Activated CD8-positive, alpha-beta memory T cell treated with anti-CD3 and anti-CD28 coated beads for 1 hour (primary cell): ENCODE data around the gene AHR.

Experiments used
- DNase-seq, 2 donors: peaks; one replicate each; pipeline ENCODE4 v3.0.0-alpha.2; 2020; ENCODE audit warnings: low read depth in 1 of 2; ENCODE audit errors: extremely low read depth in 1 of 2

AHR gene

GRCh38 chr7:17302575-17303142 lies 4.2 kb downstream of the AHR start:
- no peak for DNase-seq

- DNase-seq = no peak
Observed at GRCh38 chr7:17304926-17305325, 6.5 kb downstream of the AHR start.

- no peak for DNase-seq
Observed at GRCh38 chr7:17305387-17306171, 7.1 kb downstream of the AHR start.

- no peak for DNase-seq
Observed at GRCh38 chr7:17307000-17307399, 8.5 kb downstream of the AHR start.

- no peak for DNase-seq
Observed at GRCh38 chr7:17307558-17307957, 9.1 kb downstream of the AHR start.

GRCh38 chr7:17307969-17308648 lies 9.7 kb downstream of the AHR start:
- DNase-seq = no peak

- DNase-seq = no peak
Observed at GRCh38 chr7:17311194-17311593, 12.7 kb downstream of the AHR start.

GRCh38 chr7:17311952-17312351 lies 13.5 kb downstream of the AHR start:
- DNase-seq = no peak

GRCh38 chr7:17312641-17313040 lies 14.2 kb downstream of the AHR start:
- no peak for DNase-seq

- no peak for DNase-seq
Observed at GRCh38 chr7:17313194-17313593, 14.7 kb downstream of the AHR start.

GRCh38 chr7:17315974-17316373 lies 17.5 kb downstream of the AHR start:
- DNase-seq = no peak

- DNase-seq = no peak
Observed at GRCh38 chr7:17318146-17318545, 19.7 kb downstream of the AHR start.

- no peak for DNase-seq
Observed at GRCh38 chr7:17319164-17320101, 21.0 kb downstream of the AHR start.

GRCh38 chr7:17320102-17320497 lies 21.6 kb downstream of the AHR start:
- DNase-seq = no peak

- no peak for DNase-seq
Observed at GRCh38 chr7:17320657-17321056, 22.2 kb downstream of the AHR start.

GRCh38 chr7:17325364-17325763 lies 26.9 kb downstream of the AHR start:
- no peak for DNase-seq

- no peak for DNase-seq
Observed at GRCh38 chr7:17326378-17326777, 27.9 kb downstream of the AHR start.

- no peak for DNase-seq
Observed at GRCh38 chr7:17328641-17329040, 30.2 kb downstream of the AHR start.

- no peak for DNase-seq
Observed at GRCh38 chr7:17329440-17329839, 31.0 kb downstream of the AHR start.

GRCh38 chr7:17331891-17332501 lies 33.5 kb downstream of the AHR start:
- no peak for DNase-seq

GRCh38 chr7:17333221-17333620 lies 34.8 kb downstream of the AHR start:
- no peak for DNase-seq
